HepG2 (cell line): Measurements from ENCODE around the gene JPT2.

Experiments used
- ADNP ChIP-seq: sonication (generic); formaldehyde crosslinking; IDR thresholded peaks from 2 replicates; pipeline ENCODE4 v1.4.0; 2020; ENCODE audit warnings: missing genetic modification reagents
- CTCF ChIP-seq: sonication (generic); formaldehyde crosslinking; IDR thresholded peaks from 2 replicates; pipeline ENCODE4 v1.5.0; 2020; ENCODE audit warnings: mild to moderate bottlenecking, missing genetic modification reagents, moderate library complexity
- FOSL2 ChIP-seq: sonication (generic); formaldehyde crosslinking; IDR thresholded peaks from 2 replicates; pipeline ENCODE4 v1.4.0; 2020; ENCODE audit warnings: missing genetic modification reagents
- FOXJ3 ChIP-seq: sonication (generic); formaldehyde crosslinking; IDR thresholded peaks from 2 replicates; pipeline ENCODE4 v1.4.0; 2020; ENCODE audit warnings: missing genetic modification reagents, mild to moderate bottlenecking, borderline replicate concordance
- KLF6 ChIP-seq: IDR thresholded peaks from 2 replicates; pipeline ENCODE4 v1.8.0; 2016; ENCODE audit warnings: missing biosample characterization, missing genetic modification reagents
- MAX ChIP-seq: IDR thresholded peaks from 2 replicates; pipeline ENCODE4 v1.6.1; 2012; ENCODE audit warnings: inconsistent platforms
- MAZ ChIP-seq, 2 experiments: sonication (generic) in 1 of 2; formaldehyde crosslinking in 1 of 2; IDR thresholded peaks; 2 replicates each; pipeline versions ENCODE4 v1.5.0 to v1.6.1; 2012 to 2020; ENCODE audit warnings: low read depth in 2 of 2, mild to moderate bottlenecking in 2 of 2, borderline replicate concordance in 1 of 2, improper control_type of control experiment in 1 of 2, low read length in 1 of 2, missing genetic modification reagents in 1 of 2, moderate library complexity in 1 of 2
- POLR2AphosphoS5 ChIP-seq: IDR thresholded peaks from 2 replicates; pipeline ENCODE4 v1.6.1; 2012; ENCODE audit warnings: low read depth, low read length
- SMARCE1 ChIP-seq: fragments of 450-650 bp; IDR thresholded peaks from 2 replicates; pipeline ENCODE4 v1.6.1; 2017; ENCODE audit warnings: borderline replicate concordance
- TBP ChIP-seq: sonication (generic); formaldehyde crosslinking; IDR thresholded peaks from 2 replicates; pipeline ENCODE4 v1.5.0; 2020; ENCODE audit warnings: missing genetic modification reagents
- ZNF274 ChIP-seq: sonication (generic); formaldehyde crosslinking; IDR thresholded peaks from 2 replicates; pipeline ENCODE4 v1.5.1; 2020; ENCODE audit warnings: mild to moderate bottlenecking, missing genetic modification reagents

- no peak for TF ChIP-seq POLR2AphosphoS5
- TF ChIP-seq CTCF (CRISPR knock-in tag) = no peak
- TF ChIP-seq FOSL2 (CRISPR knock-in tag) = no peak
- TF ChIP-seq ZNF274 (CRISPR knock-in tag) = no peak
- TF ChIP-seq ADNP (CRISPR knock-in tag) = no peak
- TF ChIP-seq TBP = no peak
- TF ChIP-seq SMARCE1 = no peak
- TF ChIP-seq MAZ (IDR thresholded peaks at IDR 0.05; ENCODE audit: borderline replicate concordance, low read depth, low read length) = no peak
- no peak for TF ChIP-seq MAZ (CRISPR knock-in tag; IDR thresholded peaks at IDR 0.05; ENCODE audit: low read depth)
- TF ChIP-seq FOXJ3 (CRISPR knock-in tag) = no peak
- no peak for TF ChIP-seq KLF6 (CRISPR knock-in tag)
- no peak for TF ChIP-seq MAX
Observed at GRCh38 chr16:1701216-1701878, 23.3 kb downstream of the JPT2 start.
